HepG2 (cell line): ENCODE data around the gene PRIMA1. TPM values are rescaled to one million over a fixed set of nuclear protein-coding genes. Genes with fewer than 3 reads are reported as not detected.

Experiments
- ARID4A ChIP-seq: sonication (generic); formaldehyde crosslinking; IDR thresholded peaks from 2 replicates; pipeline ENCODE4 v1.5.0; 2020; ENCODE audit warnings: mild to moderate bottlenecking, missing genetic modification reagents, borderline replicate concordance
- CENPT ChIP-seq: sonication (generic); formaldehyde crosslinking; IDR thresholded peaks from 2 replicates; pipeline ENCODE4 v1.8.0; 2022; ENCODE audit warnings: low read depth, mild to moderate bottlenecking, moderate library complexity, missing genetic modification reagents
- ELF1 ChIP-seq: sonication (generic); formaldehyde crosslinking; IDR thresholded peaks from 2 replicates; pipeline ENCODE4 v1.4.0; 2020; ENCODE audit warnings: missing genetic modification reagents
- ISX ChIP-seq: sonication (generic); formaldehyde crosslinking; conservative IDR thresholded peaks from 2 replicates; pipeline ENCODE4 v1.5.0; 2020; ENCODE audit warnings: missing genetic modification reagents
- MNT ChIP-seq: fragments of 450-650 bp; IDR thresholded peaks from 2 replicates; pipeline ENCODE4 v1.6.1; 2016
- NBN ChIP-seq: fragments of 450-650 bp; conservative IDR thresholded peaks from 2 replicates; pipeline ENCODE4 v1.6.1; 2017
- NR2C2 ChIP-seq: sonication (generic); formaldehyde crosslinking; IDR thresholded peaks from 2 replicates; pipeline ENCODE4 v1.4.0; 2020; ENCODE audit warnings: missing genetic modification reagents, mild to moderate bottlenecking, moderate library complexity, borderline replicate concordance
- PAF1 ChIP-seq: IDR thresholded peaks from 2 replicates; pipeline ENCODE4 v1.6.1; 2016; ENCODE audit warnings: missing genetic modification reagents, missing compliant biosample characterization
- PAWR ChIP-seq: sonication (generic); formaldehyde crosslinking; IDR thresholded peaks from 2 replicates; pipeline ENCODE4 v1.4.0; 2020; ENCODE audit warnings: missing genetic modification reagents, mild to moderate bottlenecking, borderline replicate concordance
- PRDM4 ChIP-seq: sonication (generic); formaldehyde crosslinking; IDR thresholded peaks from 2 replicates; pipeline ENCODE4 v1.9.0; 2021; ENCODE audit warnings: missing genetic modification reagents, borderline replicate concordance
- SOX13 ChIP-seq, 3 experiments: fragments of 450-650 bp in 1 of 3; sonication (generic) in 1 of 3; formaldehyde crosslinking in 1 of 3; IDR thresholded peaks in 2 of 3; conservative IDR thresholded peaks in 1 of 3; 2 replicates each; pipeline versions ENCODE4 v1.5.0 to v1.6.1; 2016 to 2020; ENCODE audit warnings: antibody characterized with exemption in 1 of 3, mild to moderate bottlenecking in 1 of 3, missing compliant biosample characterization in 1 of 3, missing genetic modification reagents in 1 of 3, moderate library complexity in 1 of 3
- TSC22D2 ChIP-seq: sonication (generic); formaldehyde crosslinking; IDR thresholded peaks from 2 replicates; pipeline ENCODE4 v1.5.1; 2020; ENCODE audit warnings: missing genetic modification reagents, mild to moderate bottlenecking, borderline replicate concordance
- ZMYM3 ChIP-seq: sonication (generic); formaldehyde crosslinking; IDR thresholded peaks from 2 replicates; pipeline ENCODE4 v1.5.1; 2020; ENCODE audit warnings: mild to moderate bottlenecking, missing genetic modification reagents
- ZNF205 ChIP-seq: IDR thresholded peaks from 2 replicates; pipeline ENCODE4 v1.6.1; 2018; ENCODE audit warnings: missing biosample characterization, missing genetic modification reagents
- ZNF724P ChIP-seq: sonication (generic); formaldehyde crosslinking; IDR thresholded peaks from 2 replicates; pipeline ENCODE4 v1.8.0; 2022; ENCODE audit warnings: missing genetic modification reagents, borderline replicate concordance
- ZNF780A ChIP-seq: sonication (generic); formaldehyde crosslinking; IDR thresholded peaks from 2 replicates; pipeline ENCODE4 v1.8.0; 2022; ENCODE audit warnings: mild to moderate bottlenecking, missing genetic modification reagents, moderate library complexity
- ZSCAN29 ChIP-seq: sonication (generic); formaldehyde crosslinking; conservative IDR thresholded peaks from 2 replicates; pipeline ENCODE4 v1.4.0; 2020; ENCODE audit warnings: mild to moderate bottlenecking, missing genetic modification reagents
- polyA plus RNA-seq, 8 experiments: library from polyadenylated mRNA; depleted of rRNA in 3 of 8; stranded (reverse) in 7 of 8; unstranded in 1 of 8; fragments of >200 nt; fragmentation: Illumina TruSeq in 4 of 8; extraction: Trizol in 4 of 8; gene quantifications; 2 replicates each; pipeline versions ENCODE4 v1.2.1 to v1.2.3, GENCODE V29; 2011 to 2016; ENCODE audit warnings: low read depth in 4 of 8, missing spikeins in 1 of 8, mixed read lengths in 1 of 8; ENCODE audit not compliant: insufficient read depth in 1 of 8
- total RNA-seq, 5 experiments: library from RNA; depleted of rRNA; stranded (reverse); fragments of >200 nt; fragmentation: Illumina TruSeq; extraction: Trizol; gene quantifications; 2 replicates each; pipeline ENCODE4 v1.2.3, GENCODE V29; 2016; ENCODE audit warnings: low read depth in 1 of 5
- TF ChIP-seq, protein P1 (sequence below): sonication (generic); formaldehyde crosslinking; IDR thresholded peaks from 2 replicates; pipeline ENCODE4 v1.4.0; 2020; ENCODE audit warnings: missing genetic modification reagents, borderline replicate concordance
- TF ChIP-seq, protein P2 (sequence below): sonication (generic); formaldehyde crosslinking; IDR thresholded peaks from 2 replicates; pipeline ENCODE4 v1.5.0; 2020; ENCODE audit warnings: missing genetic modification reagents, mild to moderate bottlenecking, borderline replicate concordance

Gene PRIMA1
- total and polyA plus RNA-seq, 2 of the 13 experiments (the other 11 are each of a cell fraction or from before 2014, with no cell fraction given), result 2.4 to 3.2 TPM

DNA sequence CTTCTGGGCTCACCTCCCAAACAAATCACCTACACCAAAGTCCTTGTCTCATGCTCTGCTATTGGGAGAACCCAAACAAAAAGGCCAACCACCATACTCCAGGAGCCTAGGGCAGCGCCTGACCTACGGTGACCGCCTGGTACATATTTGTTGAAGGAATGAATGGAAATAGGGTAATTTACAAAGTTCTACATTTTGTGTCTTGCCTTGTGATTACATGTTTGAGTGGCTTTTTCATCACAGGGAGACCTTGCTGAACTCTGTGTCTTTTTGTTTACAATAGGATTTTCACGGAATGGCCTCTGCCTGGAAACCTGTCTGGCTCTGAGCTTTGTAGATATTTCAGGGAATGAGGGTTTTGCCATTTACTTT, 11.3 kb upstream of the PRIMA1 start (continued):
- TF ChIP-seq PRDM4 (CRISPR knock-in tag), result no peak
- TF ChIP-seq PAWR (CRISPR knock-in tag), result no peak
- TF ChIP-seq CENPT (CRISPR knock-in tag), result no peak
- TF ChIP-seq, protein P1, sequence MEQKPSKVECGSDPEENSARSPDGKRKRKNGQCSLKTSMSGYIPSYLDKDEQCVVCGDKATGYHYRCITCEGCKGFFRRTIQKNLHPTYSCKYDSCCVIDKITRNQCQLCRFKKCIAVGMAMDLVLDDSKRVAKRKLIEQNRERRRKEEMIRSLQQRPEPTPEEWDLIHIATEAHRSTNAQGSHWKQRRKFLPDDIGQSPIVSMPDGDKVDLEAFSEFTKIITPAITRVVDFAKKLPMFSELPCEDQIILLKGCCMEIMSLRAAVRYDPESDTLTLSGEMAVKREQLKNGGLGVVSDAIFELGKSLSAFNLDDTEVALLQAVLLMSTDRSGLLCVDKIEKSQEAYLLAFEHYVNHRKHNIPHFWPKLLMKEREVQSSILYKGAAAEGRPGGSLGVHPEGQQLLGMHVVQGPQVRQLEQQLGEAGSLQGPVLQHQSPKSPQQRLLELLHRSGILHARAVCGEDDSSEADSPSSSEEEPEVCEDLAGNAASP (CRISPR knock-in tag), result peak; percentile 60; the same call in 1 of the 2 replicates
- TF ChIP-seq PAF1 (CRISPR knock-in tag), result no peak
- 0 out of 2 replicates have a peak, but pooled peaks have one; percentile 14 for TF ChIP-seq ZSCAN29
- TF ChIP-seq TSC22D2, result no peak
- no peak for TF ChIP-seq ZNF724P (CRISPR knock-in tag)
- no peak for TF ChIP-seq NBN
- peak; percentile 22; the same call in 1 of the 2 replicates for TF ChIP-seq ZNF205 (CRISPR knock-in tag)
- TF ChIP-seq NR2C2 (CRISPR knock-in tag), result peak; percentile 58; the same call in 1 of the 2 replicates
- no peak for TF ChIP-seq ISX (CRISPR knock-in tag)
- TF ChIP-seq ZMYM3 (CRISPR knock-in tag), result peak; percentile 47; the same call in 1 of the 2 replicates
- no peak for TF ChIP-seq SOX13 (IDR thresholded peaks at IDR 0.05)
- TF ChIP-seq SOX13 (CRISPR knock-in tag; conservative IDR thresholded peaks at IDR 0.05 in 1 of 2, IDR thresholded peaks at IDR 0.05 in 1 of 2), result peak in 1 of 2 experiments; percentile 71; a peak in 2 of 4 replicates
- TF ChIP-seq, protein P2, sequence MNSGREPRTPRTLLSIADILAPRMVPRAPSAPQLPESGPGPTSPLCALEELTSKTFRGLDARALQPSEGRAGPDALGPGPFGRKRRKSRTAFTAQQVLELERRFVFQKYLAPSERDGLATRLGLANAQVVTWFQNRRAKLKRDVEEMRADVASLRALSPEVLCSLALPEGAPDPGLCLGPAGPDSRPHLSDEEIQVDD (CRISPR knock-in tag), result no peak
- TF ChIP-seq ELF1 (CRISPR knock-in tag), result 0 out of 2 replicates have a peak, but pooled peaks have one; percentile 13
- TF ChIP-seq MNT, result no peak
- no peak for TF ChIP-seq ZNF780A (CRISPR knock-in tag)
- no peak for TF ChIP-seq ARID4A (CRISPR knock-in tag)
